Activated CD4-positive, alpha-beta T cell treated with anti-CD3 and anti-CD28 coated beads, Interleukin-2, amount 50 U/mL, for 16 hours (primary cell): Measurements from ENCODE around the gene FARSA.

Experiments
- DNase-seq: peaks from one replicate; pipeline ENCODE4 v3.0.0-alpha.2; 2020

FARSA gene

DNA sequence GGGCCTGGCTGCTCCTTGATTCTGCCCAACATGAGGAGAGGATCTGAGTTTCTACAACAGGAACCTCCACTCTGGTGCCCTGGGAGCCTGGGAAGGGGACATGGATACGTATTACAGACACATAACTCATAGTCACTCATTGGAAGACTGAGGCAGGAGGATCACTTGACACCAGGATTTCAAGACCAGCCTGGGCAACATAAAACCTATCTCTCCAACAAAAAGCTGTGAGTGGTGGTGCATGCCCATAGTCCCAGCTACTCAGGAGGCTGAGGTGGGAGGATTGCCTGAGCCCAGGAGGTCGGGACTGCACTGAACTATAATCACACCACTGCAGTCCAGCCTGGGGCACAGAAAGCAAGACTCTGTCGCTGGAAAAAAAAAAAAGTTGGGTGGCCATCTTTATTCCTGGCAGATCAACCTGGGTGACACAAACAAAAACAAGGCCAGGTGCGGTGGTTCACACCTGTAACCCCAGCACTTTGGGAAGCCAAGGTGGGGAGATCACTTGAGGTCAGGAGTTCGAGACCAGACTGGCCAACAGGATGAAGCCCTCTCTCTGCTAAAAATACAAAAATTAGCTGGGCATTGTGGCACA, 45.4 kb downstream of the FARSA start:
- no peak for DNase-seq

DNA sequence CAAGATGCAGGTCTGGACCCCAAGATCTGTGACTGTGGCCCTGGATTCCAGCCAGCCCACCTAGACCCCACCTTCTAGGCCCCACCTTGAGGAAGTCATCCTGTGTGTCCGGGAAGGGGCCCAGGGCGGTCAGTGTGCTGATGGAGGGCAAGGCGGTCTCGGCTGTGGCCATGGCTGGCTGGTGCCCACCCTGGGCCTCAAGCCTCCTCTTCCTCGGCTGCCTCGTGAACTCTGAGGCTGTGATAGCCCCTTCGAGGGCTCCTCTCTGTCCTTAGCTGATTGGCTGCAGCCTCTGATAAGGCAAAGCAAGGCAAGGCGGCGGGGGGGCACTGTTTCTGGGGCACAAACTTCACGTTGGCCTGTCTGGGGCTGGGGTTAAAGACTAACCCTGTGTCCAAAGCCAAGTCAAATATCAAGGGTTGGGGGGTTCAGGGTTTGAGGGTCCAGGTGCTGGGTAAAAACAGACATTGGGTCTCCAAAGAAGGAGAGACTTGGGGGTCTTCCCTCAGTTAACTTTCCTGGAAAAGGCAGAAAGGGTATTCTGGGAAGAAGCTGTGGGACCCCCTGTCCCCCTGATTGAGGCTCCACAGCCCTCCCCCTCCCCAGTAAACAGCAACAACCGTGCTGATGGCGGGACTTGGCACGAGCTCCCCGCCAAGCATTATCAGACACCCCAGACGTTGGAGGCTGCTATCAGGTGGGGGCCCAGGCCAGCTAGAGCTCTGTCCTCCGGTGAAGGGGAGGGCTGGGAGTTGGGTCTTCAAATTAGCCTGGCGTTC, 46.4 kb downstream of the FARSA start, which contains the start of gene KLF1:
Gene KLF1 (minus strand): TSS at position 233 of the 779 bp plus-strand sequence. CDS start 61 bp downstream, at position 172.
- no peak for DNase-seq

DNA sequence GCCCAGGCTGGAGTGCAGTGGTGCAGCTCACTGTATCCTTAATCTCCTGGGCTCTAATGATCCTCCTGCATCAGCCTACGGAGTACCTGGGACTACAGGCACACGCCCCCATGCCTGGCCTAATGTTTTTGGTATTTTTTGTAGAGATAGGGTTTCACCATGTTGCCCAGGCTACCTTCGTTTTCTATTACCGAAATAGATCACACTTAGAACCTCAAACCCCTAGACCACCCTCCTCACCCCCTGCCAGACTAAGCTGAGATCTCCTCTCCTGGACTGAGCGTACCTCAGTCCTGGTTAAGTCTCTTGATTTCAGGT, 46.9 kb downstream of the FARSA start:
- no peak for DNase-seq

- DNase-seq = no peak
Observed at GRCh38 chr19:12885749-12886650, 47.5 kb downstream of the FARSA start.

GRCh38 chr19:12884926-12885748, 48.4 kb downstream of the FARSA start:
- DNase-seq = peak; percentile 94

DNA sequence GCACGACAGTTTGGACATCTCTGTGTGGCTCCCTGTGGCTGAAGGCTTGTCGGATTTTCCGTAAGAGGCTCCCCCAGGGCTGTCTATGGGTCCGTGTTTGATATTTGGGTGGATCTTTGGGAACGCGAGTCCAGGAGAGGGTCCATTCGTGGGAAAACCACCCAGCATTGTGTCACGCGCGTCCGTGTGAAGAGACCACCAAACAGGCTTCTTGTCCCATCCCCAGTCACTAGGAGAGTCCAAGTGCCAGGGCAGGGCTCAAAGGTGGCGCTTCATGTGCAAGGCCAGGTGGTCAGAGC, 48.9 kb downstream of the FARSA start:
- DNase-seq = no peak

GRCh38 chr19:12884202-12884601, 49.3 kb downstream of the FARSA start:
- no peak for DNase-seq

GRCh38 chr19:12882589-12882988, 50.9 kb downstream of the FARSA start:
- DNase-seq = no peak

- DNase-seq = peak; percentile 95
Observed at GRCh38 chr19:12881172-12881808, 52.2 kb downstream of the FARSA start, which contains the start of gene DNASE2. Gene DNASE2 (minus strand): TSS chr19:12881449. CDS start chr19:12881375, 74 bp downstream.

- DNase-seq = no peak
Observed at GRCh38 chr19:12880551-12881171, 52.9 kb downstream of the FARSA start.

DNA sequence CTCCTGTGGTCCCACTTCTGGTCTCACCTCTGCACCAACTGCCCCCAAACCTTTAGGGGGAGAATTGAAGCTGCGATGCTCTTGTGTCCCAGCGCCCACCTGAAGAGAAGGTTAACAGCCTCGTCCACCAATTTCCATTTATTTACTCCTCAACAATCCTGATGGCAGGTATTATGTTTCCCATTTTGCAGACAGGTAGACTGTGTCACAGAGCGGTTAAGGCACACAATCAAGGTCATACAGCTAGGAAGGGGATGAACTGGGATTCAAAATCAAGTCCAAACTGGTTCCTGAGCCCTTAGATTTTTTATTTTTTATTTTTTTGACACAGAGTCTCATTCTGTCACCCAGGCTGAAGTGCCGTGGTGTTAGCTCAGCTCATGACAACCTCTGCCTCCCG, 58.4 kb downstream of the FARSA start:
- DNase-seq = no peak

DNA sequence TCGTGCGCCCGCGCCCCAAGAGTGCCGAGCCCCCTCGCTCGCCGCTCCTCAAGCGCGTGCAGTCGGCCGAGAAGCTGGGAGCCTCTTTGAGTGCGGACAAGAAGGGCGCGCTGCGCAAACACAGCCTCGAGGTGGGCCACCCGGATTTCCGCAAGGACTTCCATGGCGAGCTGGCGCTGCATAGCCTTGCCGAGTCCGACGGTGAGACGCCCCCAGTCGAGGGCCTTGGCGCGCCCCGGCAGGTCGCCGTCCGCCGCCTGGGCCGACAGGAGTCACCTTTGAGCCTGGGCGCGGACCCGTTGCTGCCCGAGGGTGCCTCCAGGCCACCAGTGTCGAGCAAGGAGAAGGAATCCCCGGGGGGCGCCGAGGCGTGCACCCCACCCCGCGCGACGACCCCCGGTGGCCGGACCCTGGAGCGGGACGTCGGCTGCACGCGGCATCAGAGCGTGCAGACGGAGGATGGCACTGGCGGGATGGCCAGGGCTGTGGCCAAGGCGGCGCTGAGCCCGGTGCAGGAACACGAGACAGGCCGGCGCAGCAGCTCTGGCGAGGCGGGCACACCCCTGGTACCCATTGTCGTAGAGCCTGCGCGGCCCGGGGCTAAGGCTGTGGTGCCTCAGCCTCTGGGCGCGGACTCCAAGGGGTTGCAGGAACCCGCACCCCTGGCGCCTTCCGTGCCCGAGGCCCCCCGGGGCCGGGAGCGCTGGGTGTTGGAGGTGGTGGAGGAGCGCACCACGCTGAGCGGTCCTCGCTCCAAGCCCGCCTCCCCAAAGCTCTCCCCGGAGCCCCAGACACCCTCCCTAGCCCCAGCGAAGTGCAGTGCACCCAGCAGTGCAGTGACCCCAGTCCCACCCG, 59.4 kb downstream of the FARSA start:
- DNase-seq = no peak

- peak; percentile 54 for DNase-seq
Observed at GRCh38 chr19:12872941-12873890, 60.3 kb downstream of the FARSA start.
